Right lobe of liver (tissue), 4 donors: ENCODE measurements around the gene MACROD2.

Source experiments
- POLR2A ChIP-seq: fragments of 450-650 bp; IDR thresholded peaks from one replicate; pipeline ENCODE4 v1.6.1; 2017; ENCODE audit warnings: antibody characterized with exemption, mild to moderate bottlenecking
- TF ChIP-seq, protein P1 (sequence below), 4 donors: fragments of 200-600 bp in 3 of 4; fragments of 450-650 bp in 1 of 4; IDR thresholded peaks; one replicate each; pipeline versions ENCODE4 v1.5.1 to v1.8.0; 2016 to 2022; ENCODE audit warnings: antibody characterized with exemption in 4 of 4, mild to moderate bottlenecking in 2 of 4
- donor health status: DM: no; HTN: no; CAD: no.
- donor health status: DM: no; HTN: no; CAD: no.
- donor health status: DM: no; HTN: yes; CAD: no.

DNA sequence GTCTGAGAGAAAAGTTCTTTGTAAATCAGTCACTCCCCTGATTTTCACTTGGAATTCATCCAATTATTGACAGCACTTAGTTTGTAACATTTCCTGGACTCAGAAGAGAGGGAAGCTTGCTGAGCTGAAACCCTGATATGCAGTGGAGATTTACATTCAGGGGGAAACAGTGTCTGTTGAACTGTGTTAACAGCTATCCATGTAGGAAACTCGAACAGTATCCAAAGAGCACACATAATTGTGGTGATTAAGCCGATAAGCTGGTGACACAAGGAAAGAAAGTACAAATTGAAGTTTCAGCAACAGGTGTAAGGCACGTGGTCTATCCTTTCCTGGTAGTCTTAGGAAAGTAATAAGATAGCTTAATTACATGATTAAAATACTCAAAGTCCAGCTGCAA lies 420.2 kb downstream of the MACROD2 start:
- TF ChIP-seq, protein P1, sequence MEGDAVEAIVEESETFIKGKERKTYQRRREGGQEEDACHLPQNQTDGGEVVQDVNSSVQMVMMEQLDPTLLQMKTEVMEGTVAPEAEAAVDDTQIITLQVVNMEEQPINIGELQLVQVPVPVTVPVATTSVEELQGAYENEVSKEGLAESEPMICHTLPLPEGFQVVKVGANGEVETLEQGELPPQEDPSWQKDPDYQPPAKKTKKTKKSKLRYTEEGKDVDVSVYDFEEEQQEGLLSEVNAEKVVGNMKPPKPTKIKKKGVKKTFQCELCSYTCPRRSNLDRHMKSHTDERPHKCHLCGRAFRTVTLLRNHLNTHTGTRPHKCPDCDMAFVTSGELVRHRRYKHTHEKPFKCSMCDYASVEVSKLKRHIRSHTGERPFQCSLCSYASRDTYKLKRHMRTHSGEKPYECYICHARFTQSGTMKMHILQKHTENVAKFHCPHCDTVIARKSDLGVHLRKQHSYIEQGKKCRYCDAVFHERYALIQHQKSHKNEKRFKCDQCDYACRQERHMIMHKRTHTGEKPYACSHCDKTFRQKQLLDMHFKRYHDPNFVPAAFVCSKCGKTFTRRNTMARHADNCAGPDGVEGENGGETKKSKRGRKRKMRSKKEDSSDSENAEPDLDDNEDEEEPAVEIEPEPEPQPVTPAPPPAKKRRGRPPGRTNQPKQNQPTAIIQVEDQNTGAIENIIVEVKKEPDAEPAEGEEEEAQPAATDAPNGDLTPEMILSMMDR (IDR thresholded peaks at IDR 0.05): no peak
- no peak for TF ChIP-seq POLR2A
